ENCODE data around the gene PGP.

Gene PGP

DNA sequence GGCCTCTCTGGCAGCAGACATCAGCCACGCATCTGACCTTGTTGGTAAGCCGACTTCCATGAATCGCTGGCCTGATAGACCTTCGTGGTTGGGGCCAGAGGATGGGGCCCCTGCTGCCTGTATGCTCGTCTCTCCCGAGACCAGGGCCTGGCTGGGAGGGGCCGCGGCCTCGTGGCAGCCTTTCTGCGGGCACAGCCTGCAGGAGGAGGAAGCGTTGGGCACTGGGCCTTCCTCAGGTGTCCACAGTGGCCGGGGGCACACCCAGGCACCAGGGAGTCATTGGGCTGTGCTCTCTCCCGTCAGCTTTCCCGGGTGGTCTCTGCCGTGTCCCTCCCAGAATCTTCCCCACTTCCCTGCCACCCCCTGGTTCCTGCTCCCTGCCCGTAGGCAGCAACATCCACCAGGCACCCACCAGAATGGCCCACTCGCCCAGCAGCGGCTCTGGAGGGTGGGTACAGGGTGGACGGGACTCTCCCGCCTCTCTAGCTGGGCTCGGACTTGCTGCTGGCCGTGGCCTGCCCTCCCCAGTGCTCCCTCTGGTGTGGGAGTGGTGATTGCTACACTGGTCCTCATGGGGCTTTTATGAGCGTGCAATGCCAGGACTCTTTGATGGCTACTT, 15.1 kb upstream of the PGP start:
- ChIA-PET CTCF (no interaction called here), POLR2A (no interaction called here)
- DNase-seq (ENCODE audit: extremely low spot score), result no peak
- TF ChIP-seq ZNF384 (IDR thresholded peaks at IDR 0.05), result no peak

DNA sequence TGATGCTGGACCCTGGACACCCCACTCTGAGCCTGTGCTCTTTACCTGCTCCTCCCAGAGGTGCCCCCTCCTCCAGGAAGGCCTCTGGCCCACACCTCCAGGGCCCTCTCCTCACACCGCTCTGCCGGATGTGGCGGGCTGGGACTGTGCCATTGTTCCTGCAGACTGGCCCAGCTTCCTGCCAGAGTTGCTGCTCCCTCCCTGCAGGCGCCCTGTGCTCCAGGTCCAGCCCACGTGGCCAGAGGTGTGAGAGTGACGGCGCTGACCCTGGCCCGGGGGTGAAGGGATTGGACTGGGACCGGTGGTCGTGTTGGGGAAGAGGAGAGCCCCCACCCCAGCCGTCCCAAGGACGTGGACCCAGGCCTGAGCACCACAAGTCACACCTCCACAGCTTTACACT, 14.5 kb upstream of the PGP start:
- TF ChIP-seq SUZ12 (IDR thresholded peaks at IDR 0.05) (no peak), L3MBTL2 (conservative IDR thresholded peaks at IDR 0.05) (no peak)
- DNase-seq (ENCODE audit: extremely low spot score), result no peak
- ChIA-PET CTCF (no interaction called here), POLR2A (interaction anchor here (2.2 kb wide), 1 partner anchor 23 kb away, joined by 6 read pairs; the partner anchor contains the start of gene ECI1)

DNA sequence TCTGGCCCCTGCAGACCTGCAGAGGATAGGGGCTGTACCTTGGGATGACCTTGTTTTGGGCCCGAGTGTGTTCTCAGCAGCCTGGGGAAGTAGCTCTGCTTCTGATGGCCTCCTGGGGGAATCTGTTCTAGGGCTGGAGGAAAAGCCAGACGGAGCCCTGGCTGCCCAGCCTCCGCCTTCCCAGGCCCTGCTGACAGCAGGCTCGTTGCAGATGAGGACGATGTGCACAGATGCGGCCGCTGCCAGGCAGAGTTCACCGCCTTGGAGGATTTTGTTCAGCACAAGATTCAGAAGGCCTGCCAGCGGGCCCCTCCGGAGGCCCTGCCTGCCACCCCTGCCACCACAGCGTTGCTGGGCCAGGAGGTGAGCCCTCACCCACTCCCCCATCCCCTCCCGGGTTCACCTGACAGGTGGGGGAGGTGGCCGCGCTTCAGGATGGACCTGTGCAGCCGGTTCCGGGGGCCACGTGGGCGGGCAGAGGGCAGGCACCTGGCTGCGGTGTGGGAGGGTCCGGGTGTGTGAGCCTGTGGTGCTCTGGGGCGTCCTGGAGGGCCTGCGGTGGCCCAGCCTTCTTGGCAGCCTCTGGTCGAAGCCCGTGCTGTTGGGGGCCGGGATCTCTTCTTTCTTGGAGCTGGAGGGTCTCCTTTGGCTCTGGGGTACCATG, 13.7 kb upstream of the PGP start:
- ChIA-PET CTCF (no interaction called here), POLR2A (interaction anchor here (2.2 kb wide), 1 partner anchor 23 kb away, joined by 6 read pairs; the partner anchor contains the start of gene ECI1)
- no peak for TF ChIP-seq SUZ12 (IDR thresholded peaks at IDR 0.05)
- no peak for TF ChIP-seq HDGF (IDR thresholded peaks at IDR 0.05; ENCODE audit: borderline replicate concordance)
- DNase-seq (ENCODE audit: extremely low spot score), result no peak

DNA sequence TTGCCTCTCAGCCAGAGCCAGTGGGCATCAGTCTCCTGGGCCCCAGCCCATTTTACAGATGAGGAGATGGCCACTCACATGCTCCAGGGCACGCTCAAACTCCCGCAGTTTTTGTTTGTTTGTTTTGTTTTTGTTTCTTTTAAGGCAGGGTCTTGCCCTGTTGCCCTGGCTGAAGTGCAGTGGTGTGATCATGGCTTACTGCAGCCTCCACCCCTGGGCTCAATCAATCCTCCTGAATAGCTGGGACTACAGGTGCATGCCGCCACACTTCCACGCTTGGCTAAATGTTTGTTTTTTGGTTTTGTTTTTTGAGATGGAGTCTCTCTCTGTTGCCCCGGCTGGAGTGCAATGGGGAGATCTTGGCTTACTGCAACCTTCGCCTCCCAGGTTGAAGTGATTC, 12.3 kb upstream of the PGP start:
- ChIA-PET POLR2A (interaction anchor here (1.0 to 5.4 kb wide), 4 partner anchors 12 to 72 kb away, joined by 3 to 34 read pairs (median 4); partner anchors contain the start of genes ECI1, PGP and TRAF7), CTCF (no interaction called here)
- DNase-seq (ENCODE audit: extremely low spot score), result no peak
- TF ChIP-seq, protein P1, sequence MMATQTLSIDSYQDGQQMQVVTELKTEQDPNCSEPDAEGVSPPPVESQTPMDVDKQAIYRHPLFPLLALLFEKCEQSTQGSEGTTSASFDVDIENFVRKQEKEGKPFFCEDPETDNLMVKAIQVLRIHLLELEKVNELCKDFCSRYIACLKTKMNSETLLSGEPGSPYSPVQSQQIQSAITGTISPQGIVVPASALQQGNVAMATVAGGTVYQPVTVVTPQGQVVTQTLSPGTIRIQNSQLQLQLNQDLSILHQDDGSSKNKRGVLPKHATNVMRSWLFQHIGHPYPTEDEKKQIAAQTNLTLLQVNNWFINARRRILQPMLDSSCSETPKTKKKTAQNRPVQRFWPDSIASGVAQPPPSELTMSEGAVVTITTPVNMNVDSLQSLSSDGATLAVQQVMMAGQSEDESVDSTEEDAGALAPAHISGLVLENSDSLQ (IDR thresholded peaks at IDR 0.05), result no peak
- TF ChIP-seq ARNT (IDR thresholded peaks at IDR 0.05) (no peak), FOXA1 (IDR thresholded peaks at IDR 0.05) (no peak), L3MBTL2 (conservative IDR thresholded peaks at IDR 0.05) (no peak)

DNA sequence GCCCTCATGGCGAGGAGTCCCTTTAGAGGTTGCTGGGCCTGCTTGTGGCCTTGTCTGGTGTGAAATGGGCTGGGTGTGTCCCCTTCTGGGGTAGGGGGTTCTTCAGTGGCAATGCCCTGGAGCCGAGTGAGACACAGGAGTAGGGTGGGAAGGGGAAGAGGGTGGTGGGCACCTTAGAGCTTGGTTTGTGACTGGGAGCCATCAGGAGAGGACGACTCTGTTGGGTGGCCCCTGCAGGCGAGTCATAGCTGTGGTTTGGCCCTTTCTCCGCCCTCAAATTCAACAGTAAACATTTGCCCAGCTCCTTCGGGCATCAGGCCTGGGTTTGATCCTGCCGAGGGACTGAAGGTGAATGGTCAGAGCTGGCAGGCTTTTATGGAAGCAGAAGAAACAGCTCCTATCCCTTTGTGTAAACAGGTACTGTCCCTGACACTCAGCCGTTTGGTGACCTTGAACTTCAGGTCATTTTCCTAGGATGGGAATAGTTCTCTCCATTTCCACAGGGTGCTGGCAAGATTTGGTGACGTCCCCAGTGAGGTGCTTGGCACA, 11.7 kb upstream of the PGP start:
- TF ChIP-seq BHLHE40 (IDR thresholded peaks at IDR 0.05; ENCODE audit: borderline replicate concordance), result no peak
- no peak for DNase-seq (ENCODE audit: extremely low spot score)
- POLR2A ChIA-PET, result interaction anchor here (1.0 to 5.4 kb wide), 4 partner anchors 11 to 71 kb away, joined by 3 to 34 read pairs (median 3); partner anchors contain the start of genes ECI1, PGP and TRAF7
- CTCF ChIA-PET, result no interaction called here

DNA sequence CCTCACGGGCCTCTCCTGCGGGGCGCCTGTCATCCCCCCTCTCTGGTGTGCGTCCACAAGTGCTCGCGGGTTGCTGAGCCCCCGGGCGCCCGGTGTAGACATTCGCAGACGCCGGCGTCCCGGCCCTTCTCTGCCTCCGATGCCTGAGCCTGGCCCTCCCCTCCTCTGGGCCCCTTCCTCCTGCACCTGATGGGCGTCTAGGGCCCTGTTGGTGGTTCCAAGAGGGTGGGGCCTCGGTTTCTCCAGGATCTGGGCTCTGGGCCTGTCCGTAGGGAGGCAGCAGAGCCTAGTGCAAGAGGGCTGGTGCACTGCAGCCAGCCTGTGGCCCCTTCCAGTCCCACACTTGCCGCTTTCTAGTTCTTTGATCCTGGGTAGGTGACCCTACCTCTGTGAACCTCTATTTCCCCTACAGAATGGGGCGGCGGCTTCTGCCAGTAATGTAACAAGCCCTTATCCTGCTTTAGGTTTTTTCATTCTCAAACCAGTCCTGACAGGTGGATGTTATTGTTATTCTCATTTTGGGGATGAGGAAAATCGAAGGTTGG, 9.4 kb upstream of the PGP start:
- POLR2A ChIA-PET, result interaction anchor here (0.6 to 5.4 kb wide), 7 partner anchors 9 to 260 kb away, joined by 3 to 34 read pairs (median 4); partner anchors contain the start of genes DNASE1L2, ECI1, PGP and RPS2
- CTCF ChIA-PET, result no interaction called here
- peak; percentile 45 for DNase-seq (ENCODE audit: extremely low spot score)
- TF ChIP-seq ELF4 (IDR thresholded peaks at IDR 0.05), result no peak
- TF ChIP-seq, protein P1 (IDR thresholded peaks at IDR 0.05), result no peak
- no peak for TF ChIP-seq NFRKB (IDR thresholded peaks at IDR 0.05)
- TF ChIP-seq BHLHE40 (IDR thresholded peaks at IDR 0.05; ENCODE audit: borderline replicate concordance), result no peak
- TF ChIP-seq FOXK2 (IDR thresholded peaks at IDR 0.05), result no peak
- TF ChIP-seq CTBP1 (IDR thresholded peaks at IDR 0.05; ENCODE audit: borderline replicate concordance), result no peak
- TF ChIP-seq ZNF384 (IDR thresholded peaks at IDR 0.05), result no peak
- TF ChIP-seq SP1 (IDR thresholded peaks at IDR 0.05), result no peak
- TF ChIP-seq HDGF (IDR thresholded peaks at IDR 0.05; ENCODE audit: borderline replicate concordance), result no peak

DNA sequence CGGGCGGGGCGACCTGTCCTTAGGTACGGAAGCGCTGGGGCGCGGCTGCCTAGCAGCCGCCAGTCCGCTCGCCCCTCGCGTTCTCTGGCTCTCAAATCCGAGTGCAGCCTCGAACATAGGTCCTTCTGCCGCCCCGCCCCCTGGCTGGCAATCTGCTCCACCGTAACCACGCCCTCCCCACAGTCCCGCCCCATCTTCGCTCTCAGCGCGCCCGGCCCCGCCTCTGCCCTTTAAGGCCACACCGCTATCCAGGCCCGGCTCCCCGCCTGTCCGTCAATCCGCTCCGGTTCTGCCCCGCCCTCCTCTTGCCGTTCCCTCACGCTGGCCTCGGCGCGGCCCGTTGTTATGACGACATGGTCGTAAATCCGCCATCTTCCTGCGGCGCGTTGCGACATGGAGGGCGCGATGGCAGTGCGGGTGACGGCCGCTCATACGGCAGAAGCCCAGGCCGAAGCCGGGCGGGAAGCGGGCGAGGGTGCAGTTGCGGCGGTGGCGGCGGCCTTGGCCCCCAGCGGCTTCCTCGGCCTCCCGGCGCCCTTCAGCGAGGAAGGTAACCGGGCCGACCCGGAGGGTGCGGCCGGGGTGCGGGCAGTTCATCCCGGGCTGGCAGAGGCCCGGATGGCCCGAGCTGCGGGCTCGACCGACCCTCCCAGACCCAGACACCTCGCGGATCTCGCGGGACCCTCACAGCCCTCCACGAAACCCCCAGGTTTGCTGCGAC, 8.7 kb upstream of the PGP start, which contains the start of gene E4F1:
Gene E4F1 (plus strand): TSS at position 371 of the 721 bp plus-strand sequence. CDS start 23 bp downstream, at position 394.
- TF ChIP-seq, protein P1 (IDR thresholded peaks at IDR 0.05), result peak; percentile 99
- TF ChIP-seq FOXM1 (IDR thresholded peaks at IDR 0.05; ENCODE audit: borderline replicate concordance) (no peak), ELF4 (IDR thresholded peaks at IDR 0.05) (no peak)
- CTCF ChIA-PET, result no interaction called here
- peak; percentile 99 for DNase-seq (ENCODE audit: extremely low spot score)
- POLR2A ChIA-PET, result interaction anchor here (0.6 to 5.4 kb wide), 5 partner anchors 8 to 47 kb away, joined by 4 to 34 read pairs (median 4); partner anchors contain the start of genes DNASE1L2, ECI1 and PGP

Measured in HEK293T (cell line).